GM12891 (cell line): Measurements from ENCODE around the gene AAMP.

Experiments
- DNase-seq: peaks from one replicate; pipeline ENCODE4 v3.0.0; 2011; ENCODE audit warnings: low spot score; ENCODE audit not compliant: insufficient read length
- FAIRE-seq: peaks from 2 replicates; lab custom pipeline; 2011; peaks lifted over from hg19 to GRCh38; lab: Jason Lieb, UNC
- PAX5 ChIP-seq: IDR thresholded peaks from 2 replicates; pipeline ENCODE4 v1.6.1; 2011; ENCODE audit warnings: low read length, moderate library complexity, mild to moderate bottlenecking; ENCODE audit not compliant: insufficient read depth, severe bottlenecking
- POLR2A ChIP-seq: IDR thresholded peaks from 2 replicates; pipeline ENCODE4 v1.6.1; 2011; ENCODE audit warnings: low read depth, low read length, control low read depth
- POLR2AphosphoS5 ChIP-seq: IDR thresholded peaks from 2 replicates; pipeline ENCODE4 v1.6.1; 2011; ENCODE audit warnings: low read depth, low read length, control low read depth
- POU2F2 ChIP-seq: IDR thresholded peaks from 2 replicates; pipeline ENCODE4 v1.6.1; 2011; ENCODE audit warnings: low read depth, mild to moderate bottlenecking, control low read depth, low read length, moderate library complexity
- SPI1 ChIP-seq: IDR thresholded peaks from 2 replicates; pipeline ENCODE4 v1.6.1; 2011; ENCODE audit warnings: low read depth, low read length, control low read depth
- TAF1 ChIP-seq: IDR thresholded peaks from 2 replicates; pipeline ENCODE4 v1.6.1; 2011; ENCODE audit warnings: low read depth, low read length, control low read depth

Gene AAMP

DNA sequence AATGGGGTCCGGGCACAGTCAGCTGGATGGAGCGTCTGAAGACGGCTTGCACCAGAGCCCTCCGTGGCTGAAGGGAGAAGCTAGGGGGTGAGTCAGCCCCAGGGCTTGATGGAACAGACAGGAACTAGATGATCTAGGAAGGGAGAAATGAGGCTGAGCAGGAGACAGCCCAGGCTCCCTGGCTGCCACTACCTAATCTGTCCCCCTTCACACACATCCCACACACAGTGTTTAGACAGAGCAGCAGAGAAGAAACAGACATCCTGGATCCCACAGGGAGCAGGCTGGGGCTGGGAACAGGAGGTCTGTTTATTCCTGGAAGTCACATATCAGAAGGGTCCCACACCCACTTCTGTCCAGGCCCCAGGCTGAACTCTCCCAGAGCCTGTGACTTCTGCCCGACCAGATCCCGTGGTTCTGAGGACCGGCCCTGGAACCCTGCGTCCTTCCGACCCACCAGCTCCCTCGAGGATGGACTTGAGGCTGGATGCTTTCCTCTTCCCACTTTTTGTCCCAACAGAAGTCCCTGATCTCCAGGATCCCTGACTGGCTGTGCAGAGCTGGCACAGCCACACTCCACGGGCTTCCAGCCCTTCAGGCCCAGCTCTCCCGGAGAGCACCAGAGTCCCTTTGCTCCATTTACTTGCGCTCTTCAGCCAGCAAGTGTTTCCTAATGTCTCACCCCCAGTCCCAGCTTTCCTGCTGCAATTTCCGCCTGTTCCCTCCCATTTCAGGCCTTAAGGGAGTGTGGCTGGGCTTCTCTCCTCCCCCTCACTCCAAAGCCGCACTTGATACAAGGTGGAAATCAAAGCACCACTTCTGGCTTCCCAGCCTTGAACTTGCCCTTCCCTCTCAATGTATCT lies 10.6 kb downstream of the AAMP start:
- TF ChIP-seq PAX5 (no peak), SPI1 (no peak), POLR2A (no peak), TAF1 (no peak), POU2F2 (no peak), POLR2AphosphoS5 (no peak)
- FAIRE-seq (no peak), DNase-seq (no peak)

DNA sequence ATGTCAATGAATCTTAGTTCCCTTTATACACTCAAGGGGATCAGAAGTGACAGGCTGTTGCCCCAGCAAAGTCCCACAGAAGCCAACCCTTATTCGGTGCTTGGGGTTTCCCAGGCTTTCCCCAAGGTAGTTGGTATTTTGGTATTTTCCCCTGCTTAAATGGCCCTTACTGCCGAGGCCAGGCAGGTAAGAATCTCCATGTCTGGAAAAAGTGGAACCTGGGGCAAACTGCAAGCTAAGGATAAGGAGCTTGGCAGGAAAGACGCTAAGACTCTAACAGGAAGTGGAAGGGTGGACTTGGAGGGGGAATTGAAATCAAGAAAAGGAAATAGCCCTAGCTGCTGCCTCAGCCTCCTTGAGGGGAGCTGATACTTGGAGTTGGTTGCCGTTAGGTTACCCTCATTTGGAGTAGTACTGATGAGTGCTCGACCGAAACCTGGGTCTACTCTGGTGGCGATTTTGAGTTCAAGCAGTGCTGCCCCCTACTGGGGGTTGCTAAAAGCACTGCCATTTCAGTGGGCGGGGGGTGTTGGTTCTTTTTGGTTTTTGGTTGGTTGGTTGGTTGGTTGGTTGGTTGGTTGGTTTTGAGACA lies 12.5 kb downstream of the AAMP start:
- TF ChIP-seq POLR2AphosphoS5 (no peak), SPI1 (peak; percentile 84)
- DNase-seq: peak; percentile 76
- FAIRE-seq: peak; percentile 92

DNA sequence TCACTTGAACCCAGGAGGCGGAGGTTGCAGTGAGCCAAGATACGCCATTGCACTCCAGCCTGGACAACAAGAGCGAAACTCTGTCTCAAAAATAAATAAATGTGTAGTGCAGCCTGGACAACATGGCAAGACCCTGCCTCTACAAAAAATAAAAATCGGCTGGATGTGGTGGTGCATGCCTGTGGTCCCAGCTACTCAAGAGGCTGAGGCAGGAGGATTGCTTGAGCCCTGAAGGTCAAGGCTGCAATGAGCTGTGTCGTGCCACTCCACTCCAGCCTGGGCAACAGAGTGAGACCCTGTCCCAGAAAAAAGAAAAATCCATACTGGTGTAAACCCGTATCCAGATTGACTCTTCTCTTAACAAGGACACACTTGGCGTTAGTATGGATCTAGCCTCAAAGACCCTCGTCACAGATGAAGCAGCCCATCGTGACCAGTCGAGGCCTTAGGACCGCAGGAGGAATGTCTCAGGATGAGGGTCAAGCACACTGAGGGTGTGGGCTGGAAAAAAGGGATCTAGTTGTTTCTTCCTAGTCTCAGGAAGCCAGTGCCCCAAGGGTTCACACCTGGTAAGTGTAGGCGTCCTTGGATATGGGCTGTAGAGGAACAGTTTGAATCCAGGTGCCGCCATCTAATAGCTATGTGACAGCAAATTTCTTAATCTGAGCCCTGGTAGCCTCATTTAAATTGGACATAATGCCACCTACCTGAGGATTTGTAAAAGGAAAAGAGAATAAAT lies 13.2 kb downstream of the AAMP start:
- TF ChIP-seq PAX5: no peak
- no peak for TF ChIP-seq SPI1
- TF ChIP-seq POLR2AphosphoS5: 0 out of 2 replicates have a peak, but pooled peaks have one; percentile 4
- no peak for TF ChIP-seq POU2F2
- no peak for TF ChIP-seq POLR2A
- FAIRE-seq: peak; percentile 56

DNA sequence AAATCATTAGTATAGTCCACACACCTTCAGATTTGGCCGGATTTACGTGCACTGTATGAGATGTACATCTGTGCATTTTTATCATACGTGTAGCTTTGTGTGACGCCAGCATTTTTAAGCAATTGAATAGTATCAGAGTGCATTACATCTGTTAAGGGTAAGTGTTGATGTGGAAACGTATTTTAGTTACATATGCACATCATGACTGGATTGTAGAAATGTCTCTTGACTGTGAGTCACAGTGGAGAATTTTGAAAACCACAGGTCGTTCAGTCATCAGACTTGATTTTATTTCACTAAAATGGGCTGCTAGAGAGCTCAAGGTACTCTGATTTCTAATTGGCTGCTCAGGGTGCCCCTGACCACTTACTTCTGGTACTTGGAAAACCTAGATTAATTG lies 14.5 kb downstream of the AAMP start:
- FAIRE-seq: no peak
- TF ChIP-seq SPI1 (no peak), POLR2AphosphoS5 (no peak; the same call in 1 of the 2 replicates), POLR2A (no peak), TAF1 (no peak), POU2F2 (no peak)
- DNase-seq: no peak

More for the DNA sequence above, 13.2 kb downstream of the AAMP start:
- no peak for DNase-seq

DNA sequence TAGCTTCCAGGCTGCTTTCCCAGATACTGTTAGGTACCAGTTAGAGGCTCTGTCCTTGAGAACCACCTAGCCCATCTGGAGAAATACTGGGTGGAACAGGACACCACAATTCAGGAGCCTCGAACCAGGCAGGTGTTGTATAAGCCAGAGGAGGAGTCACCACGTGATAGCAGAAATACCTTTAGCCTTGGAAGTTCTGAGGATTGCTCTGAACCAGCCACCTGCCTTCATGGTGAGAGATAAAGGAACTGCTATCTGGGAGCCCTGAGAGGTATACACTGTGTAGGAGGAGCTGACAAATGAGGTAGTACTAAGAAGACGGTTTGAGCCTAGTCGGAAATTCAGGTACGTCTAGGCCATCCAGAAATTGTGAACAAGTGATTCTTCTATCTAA lies 16.7 kb downstream of the AAMP start:
- FAIRE-seq: no peak
- no peak for TF ChIP-seq POLR2A
- DNase-seq: no peak

DNA sequence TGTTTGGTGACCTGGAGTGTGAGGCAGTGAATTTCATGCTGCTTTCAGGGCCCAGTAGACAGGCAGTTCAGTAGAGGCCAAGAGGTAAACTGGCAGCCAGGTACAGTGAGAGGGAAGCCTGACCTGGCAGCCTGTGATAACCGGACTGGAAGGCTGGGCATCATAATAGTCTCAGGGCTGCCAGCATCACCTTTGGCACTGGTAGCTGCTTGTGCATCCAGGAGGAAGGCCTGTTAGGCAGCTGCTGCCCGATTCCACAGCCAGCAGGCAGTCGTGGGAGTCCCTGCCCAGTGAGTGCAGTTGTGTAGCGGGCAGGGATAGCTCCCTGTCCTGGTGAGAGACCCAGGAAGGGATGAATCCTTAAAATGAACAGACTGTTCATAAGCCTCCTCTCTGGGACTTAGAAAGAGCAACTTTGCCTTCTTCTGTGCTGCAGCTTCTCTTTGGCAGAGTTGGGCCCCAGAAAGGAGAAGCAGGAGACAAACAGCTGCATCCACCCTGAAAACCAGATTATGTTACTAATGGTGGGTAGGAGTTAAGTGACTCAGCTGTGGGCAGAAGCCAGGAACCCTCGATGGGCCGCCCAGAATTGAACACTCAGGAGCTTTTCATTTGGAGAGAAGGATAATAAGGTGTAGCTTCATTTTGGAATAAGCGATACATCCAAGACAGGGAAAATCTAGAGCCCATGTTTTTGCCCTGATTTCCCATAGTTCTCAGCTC lies 17.3 kb downstream of the AAMP start:
- no peak for TF ChIP-seq TAF1
- TF ChIP-seq POLR2AphosphoS5: no peak
- TF ChIP-seq SPI1: no peak
- no peak for TF ChIP-seq PAX5
- no peak for TF ChIP-seq POU2F2
- no peak for TF ChIP-seq POLR2A
- no peak for DNase-seq

DNA sequence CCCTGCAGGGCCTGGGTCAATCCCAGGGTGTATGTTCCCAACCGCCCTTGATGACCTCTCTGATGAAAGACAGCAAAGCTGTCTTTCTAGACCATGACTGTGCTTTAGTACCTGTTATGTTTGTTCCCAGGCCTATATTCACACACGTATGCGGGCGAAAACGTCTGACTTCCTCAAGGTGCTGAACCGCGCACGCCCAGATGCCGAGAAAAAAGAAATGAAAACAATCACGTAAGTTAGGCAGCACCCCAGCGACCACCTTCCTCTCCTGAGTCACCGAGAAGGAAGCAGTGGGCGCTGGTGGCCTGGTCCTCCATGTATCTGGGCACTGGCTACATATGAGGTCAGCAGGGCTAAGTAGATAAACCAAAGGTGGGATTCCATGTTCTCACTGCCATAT lies 20.2 kb downstream of the AAMP start:
- TF ChIP-seq POLR2A (peak; percentile 12; the same call in 1 of the 2 replicates), POLR2AphosphoS5 (no peak)
- FAIRE-seq: no peak

More for the DNA sequence above, 17.3 kb downstream of the AAMP start:
- no peak for FAIRE-seq

DNA sequence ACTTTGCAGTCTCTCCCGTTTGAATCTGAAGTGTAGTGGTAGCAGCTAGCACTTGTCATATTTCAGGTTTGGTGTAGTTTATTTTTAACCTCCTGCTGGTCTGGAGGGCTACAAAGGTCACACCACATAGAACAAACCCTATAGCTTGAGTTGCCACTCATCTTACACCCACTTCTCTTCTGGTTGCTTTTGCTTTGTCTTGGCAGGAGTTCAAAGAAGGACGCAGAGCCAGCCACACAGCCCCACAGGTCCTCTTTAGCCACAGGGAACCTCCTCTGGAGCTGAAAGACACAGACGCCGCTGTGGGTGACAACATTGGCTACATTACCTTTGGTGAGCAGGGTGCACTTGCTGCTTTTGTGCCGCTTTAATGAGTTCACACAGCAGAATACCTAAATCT lies 24.7 kb downstream of the AAMP start:
- no peak for FAIRE-seq
- no peak for DNase-seq
- TF ChIP-seq POLR2AphosphoS5: no peak
- peak; percentile 22; the same call in 1 of the 2 replicates for TF ChIP-seq POLR2A
- TF ChIP-seq PAX5: no peak
- TF ChIP-seq TAF1: no peak
- TF ChIP-seq POU2F2: no peak
- TF ChIP-seq SPI1: no peak

More for the DNA sequence above, 20.2 kb downstream of the AAMP start:
- no peak for DNase-seq

DNA sequence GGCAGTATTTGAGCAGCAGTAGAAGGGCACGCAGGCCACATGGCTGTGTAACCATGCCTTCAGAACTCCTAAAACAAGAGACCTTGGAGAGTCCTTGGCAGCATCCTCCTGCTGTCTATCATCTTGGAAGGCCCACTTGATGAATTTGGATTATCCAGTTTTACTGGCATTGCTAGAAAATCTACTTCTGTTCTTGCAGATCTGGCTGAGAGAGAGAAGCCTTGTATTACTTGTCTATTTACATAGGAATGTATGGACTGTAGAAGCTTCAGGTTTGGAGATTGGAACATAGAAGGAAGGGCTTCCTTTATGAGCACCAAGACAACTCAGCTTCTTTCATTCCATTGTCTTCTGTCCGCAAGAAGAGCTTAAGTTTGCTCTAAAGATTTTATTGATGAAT lies 25.3 kb downstream of the AAMP start:
- FAIRE-seq (no peak), DNase-seq (no peak)
- no peak for TF ChIP-seq PAX5
- no peak for TF ChIP-seq POLR2A
- TF ChIP-seq TAF1: no peak
- no peak for TF ChIP-seq POLR2AphosphoS5
- TF ChIP-seq SPI1: no peak
- no peak for TF ChIP-seq POU2F2

DNA sequence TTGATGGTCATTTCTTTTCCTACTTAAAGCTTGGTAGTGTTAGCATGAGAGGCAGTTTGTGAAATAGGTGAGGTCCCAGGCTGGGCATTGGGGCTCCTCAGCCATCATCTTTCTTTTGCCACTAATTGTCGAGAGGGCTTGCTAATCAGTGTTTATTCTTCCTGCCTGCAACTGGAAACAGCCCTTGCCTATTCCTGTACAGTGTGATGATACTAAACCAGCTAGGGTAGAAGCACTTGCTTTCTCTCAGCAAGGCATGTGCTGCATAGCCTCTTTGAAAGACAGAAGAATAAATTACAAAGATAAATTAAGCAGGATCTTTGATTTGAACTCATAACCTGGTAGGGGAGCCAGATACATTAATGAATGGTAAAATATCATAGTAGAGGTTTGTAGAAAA lies 25.7 kb downstream of the AAMP start:
- TF ChIP-seq POLR2A (no peak; the same call in 1 of the 2 replicates), PAX5 (no peak), POLR2AphosphoS5 (no peak), TAF1 (no peak), SPI1 (no peak), POU2F2 (no peak)
- FAIRE-seq: no peak
- DNase-seq: no peak
